ENCODE results near the gene KIAA0825.

GRCh38 chr5:94111209-94112004, 507.0 kb downstream of the KIAA0825 start:
- TF ChIP-seq POLR2A (IDR thresholded peaks at IDR 0.05) (no peak), CTCF (IDR thresholded peaks at IDR 0.05) (no peak)

Measured in testis (tissue), 2 donors.